ENCODE data around the gene MYO1F. TPM values are rescaled to one million over a fixed set of nuclear protein-coding genes. Genes with fewer than 3 reads are reported as not detected.
"Not testable (repeated sequence)": the region's sequence is repeated elsewhere in the genome, so short reads cannot be mapped to it uniquely, and the experiment has no call there.

Gene MYO1F
- total and polyA plus RNA-seq, 2 donors: 9.9 to 20.8 TPM

GRCh38 chr19:8561075-8561764 lies 16.0 kb downstream of the MYO1F start:
- Histone ChIP-seq H3K27ac (ENCODE audit: low read depth in 1 of 2, low read length in 1 of 2) (no peak overlapping the region), H3K4me1 (ENCODE audit: control insufficient read depth in 2 of 2, insufficient read depth in 2 of 2, low read length in 2 of 2) (peaks cover 0 to 4% of the 10 kb centered on the region in 2 donors), H3K9me3 (ENCODE audit: control insufficient read depth in 2 of 2, insufficient read depth in 1 of 2, low read length in 1 of 2) (no peaks in the 10 kb centered on the region), H3K4me3 (ENCODE audit: low read length in 2 of 2) (no peak overlapping the region), H3K27me3 (ENCODE audit: control insufficient read depth in 2 of 2, insufficient read depth in 1 of 2, low read length in 1 of 2) (no peaks in the 10 kb centered on the region), H3K36me3 (ENCODE audit: control insufficient read depth in 2 of 2, insufficient read depth in 2 of 2, low read length in 1 of 2) (no peaks in the 10 kb centered on the region)
- 85% methylated on average over 2 of the region's 2 CpGs for WGBS
- no peak for DNase-seq (ENCODE audit: low read depth in 6 of 9, low spot score in 9 of 9)

- H3K4me3 ChIP-seq (ENCODE audit: low read length in 2 of 2): no peak overlapping the region
- no peak for DNase-seq (ENCODE audit: low read depth in 6 of 9, low spot score in 9 of 9)
- H3K27me3 ChIP-seq (ENCODE audit: control insufficient read depth in 2 of 2, insufficient read depth in 1 of 2, low read length in 1 of 2): no peaks in the 10 kb centered on the region
- no peaks in the 10 kb centered on the region for H3K36me3 ChIP-seq (ENCODE audit: control insufficient read depth in 2 of 2, insufficient read depth in 2 of 2, low read length in 1 of 2)
- WGBS: 96% methylated on average over 2 of the region's 2 CpGs
- H3K4me1 ChIP-seq (ENCODE audit: control insufficient read depth in 2 of 2, insufficient read depth in 2 of 2, low read length in 2 of 2): no peaks in the 10 kb centered on the region
- H3K9me3 ChIP-seq (ENCODE audit: control insufficient read depth in 2 of 2, insufficient read depth in 1 of 2, low read length in 1 of 2): no peaks in the 10 kb centered on the region
- no peak overlapping the region for H3K27ac ChIP-seq (ENCODE audit: low read depth in 1 of 2, low read length in 1 of 2)
These were observed 18.9 kb downstream of the MYO1F start for GRCh38 chr19:8558325-8558724.

GRCh38 chr19:8557642-8558238 lies 19.5 kb downstream of the MYO1F start:
- WGBS: 89% methylated on average over 6 of the region's 6 CpGs
- no peaks in the 10 kb centered on the region for H3K4me1 ChIP-seq (ENCODE audit: control insufficient read depth in 2 of 2, insufficient read depth in 2 of 2, low read length in 2 of 2)
- H3K27ac ChIP-seq (ENCODE audit: low read depth in 1 of 2, low read length in 1 of 2): no peak overlapping the region
- no peak overlapping the region for H3K4me3 ChIP-seq (ENCODE audit: low read length in 2 of 2)
- DNase-seq (ENCODE audit: low read depth in 6 of 9, low spot score in 9 of 9): no peak
- no peaks in the 10 kb centered on the region for H3K36me3 ChIP-seq (ENCODE audit: control insufficient read depth in 2 of 2, insufficient read depth in 2 of 2, low read length in 1 of 2)
- no peaks in the 10 kb centered on the region for H3K9me3 ChIP-seq (ENCODE audit: control insufficient read depth in 2 of 2, insufficient read depth in 1 of 2, low read length in 1 of 2)
- H3K27me3 ChIP-seq (ENCODE audit: control insufficient read depth in 2 of 2, insufficient read depth in 1 of 2, low read length in 1 of 2): no peaks in the 10 kb centered on the region

GRCh38 chr19:8553729-8554128 lies 23.5 kb downstream of the MYO1F start:
- 98% methylated on average over 7 of the region's 7 CpGs for WGBS
- H3K9me3 ChIP-seq (ENCODE audit: control insufficient read depth in 2 of 2, insufficient read depth in 1 of 2, low read length in 1 of 2); H3K27ac ChIP-seq (ENCODE audit: low read depth in 1 of 2, low read length in 1 of 2); DNase-seq (ENCODE audit: low read depth in 6 of 9, low spot score in 9 of 9); H3K4me1 ChIP-seq (ENCODE audit: control insufficient read depth in 2 of 2, insufficient read depth in 2 of 2, low read length in 2 of 2); H3K36me3 ChIP-seq (ENCODE audit: control insufficient read depth in 2 of 2, insufficient read depth in 2 of 2, low read length in 1 of 2); H3K27me3 ChIP-seq (ENCODE audit: control insufficient read depth in 2 of 2, insufficient read depth in 1 of 2, low read length in 1 of 2); H3K4me3 ChIP-seq (ENCODE audit: low read length in 2 of 2): not testable (repeated sequence)

GRCh38 chr19:8552810-8553209 lies 24.4 kb downstream of the MYO1F start:
- no peaks in the 10 kb centered on the region for H3K9me3 ChIP-seq (ENCODE audit: control insufficient read depth in 2 of 2, insufficient read depth in 1 of 2, low read length in 1 of 2)
- 96% methylated on average over 10 of the region's 10 CpGs for WGBS
- H3K36me3 ChIP-seq (ENCODE audit: control insufficient read depth in 2 of 2, insufficient read depth in 2 of 2, low read length in 1 of 2): no peaks in the 10 kb centered on the region
- no peaks in the 10 kb centered on the region for H3K27me3 ChIP-seq (ENCODE audit: control insufficient read depth in 2 of 2, insufficient read depth in 1 of 2, low read length in 1 of 2)
- no peak overlapping the region for H3K4me3 ChIP-seq (ENCODE audit: low read length in 2 of 2)
- H3K27ac ChIP-seq (ENCODE audit: low read depth in 1 of 2, low read length in 1 of 2): no peak overlapping the region
- no peaks in the 10 kb centered on the region for H3K4me1 ChIP-seq (ENCODE audit: control insufficient read depth in 2 of 2, insufficient read depth in 2 of 2, low read length in 2 of 2)
- DNase-seq (ENCODE audit: low read depth in 6 of 9, low spot score in 9 of 9): no peak

- Histone ChIP-seq H3K4me1 (ENCODE audit: control insufficient read depth in 2 of 2, insufficient read depth in 2 of 2, low read length in 2 of 2) (no peaks in the 10 kb centered on the region), H3K9me3 (ENCODE audit: control insufficient read depth in 2 of 2, insufficient read depth in 1 of 2, low read length in 1 of 2) (no peaks in the 10 kb centered on the region), H3K27ac (ENCODE audit: low read depth in 1 of 2, low read length in 1 of 2) (no peak overlapping the region), H3K4me3 (ENCODE audit: low read length in 2 of 2) (no peak overlapping the region), H3K27me3 (ENCODE audit: control insufficient read depth in 2 of 2, insufficient read depth in 1 of 2, low read length in 1 of 2) (no peaks in the 10 kb centered on the region), H3K36me3 (ENCODE audit: control insufficient read depth in 2 of 2, insufficient read depth in 2 of 2, low read length in 1 of 2) (no peaks in the 10 kb centered on the region)
- DNase-seq (ENCODE audit: low read depth in 6 of 9, low spot score in 9 of 9): no peak
- 93% methylated on average over 15 of the region's 15 CpGs for WGBS
These were observed 27.2 kb downstream of the MYO1F start for GRCh38 chr19:8550070-8550469.

GRCh38 chr19:8545743-8546142 lies 31.5 kb downstream of the MYO1F start:
- Histone ChIP-seq H3K36me3 (ENCODE audit: control insufficient read depth in 2 of 2, insufficient read depth in 2 of 2, low read length in 1 of 2) (no peaks in the 10 kb centered on the region), H3K27ac (ENCODE audit: low read depth in 1 of 2, low read length in 1 of 2) (no peak overlapping the region)

GRCh38 chr19:8544168-8544567 lies 33.1 kb downstream of the MYO1F start:
- 97% methylated on average over 20 of the region's 20 CpGs for WGBS
- Histone ChIP-seq H3K36me3 (ENCODE audit: control insufficient read depth in 2 of 2, insufficient read depth in 2 of 2, low read length in 1 of 2) (no peaks in the 10 kb centered on the region), H3K4me3 (ENCODE audit: low read length in 2 of 2) (no peak overlapping the region), H3K9me3 (ENCODE audit: control insufficient read depth in 2 of 2, insufficient read depth in 1 of 2, low read length in 1 of 2) (no peaks in the 10 kb centered on the region), H3K27ac (ENCODE audit: low read depth in 1 of 2, low read length in 1 of 2) (no peak overlapping the region), H3K27me3 (ENCODE audit: control insufficient read depth in 2 of 2, insufficient read depth in 1 of 2, low read length in 1 of 2) (no peaks in the 10 kb centered on the region), H3K4me1 (ENCODE audit: control insufficient read depth in 2 of 2, insufficient read depth in 2 of 2, low read length in 2 of 2) (no peaks in the 10 kb centered on the region)
- no peak for DNase-seq (ENCODE audit: low read depth in 6 of 9, low spot score in 9 of 9)

More at GRCh38 chr19:8545743-8546142, 31.5 kb downstream of the MYO1F start:
- Histone ChIP-seq H3K27me3 (ENCODE audit: control insufficient read depth in 2 of 2, insufficient read depth in 1 of 2, low read length in 1 of 2) (no peaks in the 10 kb centered on the region), H3K4me1 (ENCODE audit: control insufficient read depth in 2 of 2, insufficient read depth in 2 of 2, low read length in 2 of 2) (no peaks in the 10 kb centered on the region), H3K4me3 (ENCODE audit: low read length in 2 of 2) (no peak overlapping the region), H3K9me3 (ENCODE audit: control insufficient read depth in 2 of 2, insufficient read depth in 1 of 2, low read length in 1 of 2) (no peaks in the 10 kb centered on the region)
- WGBS: 98% methylated on average over 8 of the region's 8 CpGs
- DNase-seq (ENCODE audit: low read depth in 6 of 9, low spot score in 9 of 9): no peak

- H3K27me3 ChIP-seq (ENCODE audit: control insufficient read depth in 2 of 2, insufficient read depth in 1 of 2, low read length in 1 of 2): no peaks in the 10 kb centered on the region
- whole genome bisulfite sequencing: 99% methylated on average over 12 of the region's 12 CpGs
- no peak overlapping the region for H3K4me3 ChIP-seq (ENCODE audit: low read length in 2 of 2)
- no peaks in the 10 kb centered on the region for H3K4me1 ChIP-seq (ENCODE audit: control insufficient read depth in 2 of 2, insufficient read depth in 2 of 2, low read length in 2 of 2)
- DNase-seq (ENCODE audit: low read depth in 6 of 9, low spot score in 9 of 9): no peak
- no peak overlapping the region for H3K27ac ChIP-seq (ENCODE audit: low read depth in 1 of 2, low read length in 1 of 2)
- no peaks in the 10 kb centered on the region for H3K9me3 ChIP-seq (ENCODE audit: control insufficient read depth in 2 of 2, insufficient read depth in 1 of 2, low read length in 1 of 2)
- no peaks in the 10 kb centered on the region for H3K36me3 ChIP-seq (ENCODE audit: control insufficient read depth in 2 of 2, insufficient read depth in 2 of 2, low read length in 1 of 2)
These were observed 37.6 kb downstream of the MYO1F start for GRCh38 chr19:8539621-8540149.
